Measurements from ENCODE around the gene CCNG1. TPM values are rescaled to one million over a fixed set of nuclear protein-coding genes. Genes with fewer than 3 reads are reported as not detected.
"Not testable (repeated sequence)": the region's sequence is repeated elsewhere in the genome, so short reads cannot be mapped to it uniquely, and the experiment has no call there.

CCNG1 gene, protein sequence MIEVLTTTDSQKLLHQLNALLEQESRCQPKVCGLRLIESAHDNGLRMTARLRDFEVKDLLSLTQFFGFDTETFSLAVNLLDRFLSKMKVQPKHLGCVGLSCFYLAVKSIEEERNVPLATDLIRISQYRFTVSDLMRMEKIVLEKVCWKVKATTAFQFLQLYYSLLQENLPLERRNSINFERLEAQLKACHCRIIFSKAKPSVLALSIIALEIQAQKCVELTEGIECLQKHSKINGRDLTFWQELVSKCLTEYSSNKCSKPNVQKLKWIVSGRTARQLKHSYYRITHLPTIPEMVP
- total RNA-seq (100 to 1,000 TPM in 8 of 9 donors, 10 to 100 TPM in 1; 67.1 to 198 (median 153) TPM), polyA plus RNA-seq (10 to 100 TPM; 67.8 to 70.8 (median 70.0) TPM)
- long read RNA-seq, donor 1, transcript CCNG1-201 (7 exons, 2,458 nt), result major isoform, 16 of 18 reads
- long read RNA-seq, donor 1, partial matches to known transcripts, result 0 of 18 reads
- long read RNA-seq, donor 1, other reads (novel, unspliced or antisense), result 0 of 18 reads
- long read RNA-seq, donor 2, transcript CCNG1-201 (7 exons, 2,458 nt), result major isoform, 13 of 15 reads
- long read RNA-seq, donor 2, partial matches to known transcripts, result 0 of 15 reads
- long read RNA-seq, donor 2, other reads (novel, unspliced or antisense), result 0 of 15 reads
- long read RNA-seq, donor 3, transcript CCNG1-201 (7 exons, 2,458 nt), result major isoform, 16 of 20 reads
- long read RNA-seq, donor 3, partial matches to known transcripts, result 0 of 20 reads
- long read RNA-seq, donor 3, other reads (novel, unspliced or antisense), result 0 of 20 reads
- long read RNA-seq, donor 4, transcript CCNG1-202 (8 exons, 2,366 nt), result minor isoform, 7 of 78 reads
- long read RNA-seq, donor 4, transcript CCNG1-201 (7 exons, 2,458 nt), result major isoform, 61 of 78 reads
- long read RNA-seq, donor 4, partial matches to known transcripts, result 4 of 78 reads
- long read RNA-seq, donor 4, other reads (novel, unspliced or antisense), result 6 of 78 reads
- long read RNA-seq, donor 5, transcript CCNG1-201 (7 exons, 2,458 nt), result major isoform, 155 of 259 reads
- long read RNA-seq, donor 5, transcript CCNG1-202 (8 exons, 2,366 nt), result minor isoform, 86 of 259 reads
- long read RNA-seq, donor 5, partial matches to known transcripts, result 5 of 259 reads
- long read RNA-seq, donor 5, other reads (novel, unspliced or antisense), result 13 of 259 reads
- long read RNA-seq, donor 6, transcript CCNG1-202 (8 exons, 2,366 nt), result minor isoform, 25 of 68 reads
- long read RNA-seq, donor 6, transcript CCNG1-201 (7 exons, 2,458 nt), result major isoform, 37 of 68 reads
- long read RNA-seq, donor 6, partial matches to known transcripts, result 0 of 68 reads
- long read RNA-seq, donor 6, other reads (novel, unspliced or antisense), result 6 of 68 reads
- long read RNA-seq, donor 7, transcript CCNG1-201 (7 exons, 2,458 nt), result major isoform, 8 of 19 reads
- long read RNA-seq, donor 7, partial matches to known transcripts, result 10 of 19 reads
- long read RNA-seq, donor 7, other reads (novel, unspliced or antisense), result 0 of 19 reads
- long read RNA-seq, donor 8, transcript CCNG1-201 (7 exons, 2,458 nt), result major isoform, 28 of 34 reads
- long read RNA-seq, donor 8, partial matches to known transcripts, result 6 of 34 reads
- long read RNA-seq, donor 8, other reads (novel, unspliced or antisense), result 0 of 34 reads
- long read RNA-seq, donor 9, transcript CCNG1-201 (7 exons, 2,458 nt), result major isoform, 26 of 31 reads
- long read RNA-seq, donor 9, partial matches to known transcripts, result 0 of 31 reads
- long read RNA-seq, donor 9, other reads (novel, unspliced or antisense), result 0 of 31 reads
- long read RNA-seq, donor 10, transcript CCNG1-201 (7 exons, 2,458 nt), result major isoform, 10 of 60 reads
- long read RNA-seq, donor 10, partial matches to known transcripts, result 48 of 60 reads
- long read RNA-seq, donor 10, other reads (novel, unspliced or antisense), result 0 of 60 reads

- peak; percentile 94 to 99 (median 97) for DNase-seq
- intact Hi-C loops (cut with DNase I), result no loop called here
- peaks cover 0 to 20% of the 10 kb centered on the region in 2 donors for H3K36me3 ChIP-seq (replicated peaks in 1 of 2)
- H3K9me3 ChIP-seq (replicated peaks in 1 of 3), result no peaks in the 10 kb centered on the region
- H3K4me1 ChIP-seq (replicated peaks in 1 of 2), result peaks cover 21 to 47% of the 10 kb centered on the region in 2 donors
- peak in 2 of 6 experiments; percentile 11 to 20 for TF ChIP-seq CTCF (IDR thresholded peaks at IDR 0.05)
- TF ChIP-seq POLR2A (IDR thresholded peaks at IDR 0.05), result peak; percentile 79 to 81
- H3K4me3 ChIP-seq, result peak within 1 kb of the TSS; percentile 9 to 100 (median 69)
- H3K27me3 ChIP-seq, result no peaks in the 10 kb centered on the region
- peak within 1 kb of the TSS; percentile 15 to 92 (median 81) for H3K27ac ChIP-seq
- WGBS, 4 donors, result 0 to 1% (median 0%) methylated on average over 17 to 51 of the region's 51 CpGs
Observed at GRCh38 chr5:163437309-163438182, at the start of gene CCNG1. TSS of gene CCNG1 (plus strand) at chr5:163437595. CDS start at chr5:163439257, 1,662 bp downstream.

GRCh38 chr5:163395792-163396191, 41.6 kb upstream of the CCNG1 start:
- H3K4me1 ChIP-seq (replicated peaks in 1 of 2), result no peaks in the 10 kb centered on the region
- 81 to 96% (median 93%) methylated on average over 2 of the region's 2 CpGs for WGBS, 4 donors
- no peaks in the 10 kb centered on the region for H3K9me3 ChIP-seq (replicated peaks in 1 of 3)
- DNase-seq, result no peak
- no peaks in the 10 kb centered on the region for H3K27me3 ChIP-seq
- intact Hi-C loops (cut with DNase I), result no loop called here
- H3K4me3 ChIP-seq, result no peak overlapping the region
- H3K36me3 ChIP-seq (replicated peaks in 1 of 2), result no peaks in the 10 kb centered on the region
- H3K27ac ChIP-seq, result no peak overlapping the region
- TF ChIP-seq CTCF (IDR thresholded peaks at IDR 0.05), result no peak
- TF ChIP-seq POLR2A (IDR thresholded peaks at IDR 0.05), result no peak

- H3K4me3 ChIP-seq; intact Hi-C loops (cut with DNase I); H3K27ac ChIP-seq; H3K36me3 ChIP-seq (replicated peaks in 1 of 2); DNase-seq; H3K9me3 ChIP-seq (replicated peaks in 1 of 3); H3K27me3 ChIP-seq; H3K4me1 ChIP-seq (replicated peaks in 1 of 2): not testable (repeated sequence)
- WGBS, 4 donors, result 78 to 88% (median 82%) methylated on average over 9 of the region's 9 CpGs
Observed at GRCh38 chr5:163396818-163397340, 40.5 kb upstream of the CCNG1 start.

Data from adrenal gland (tissue), 19 donors.